Heart right ventricle (tissue), 16 donors: ENCODE results near the gene GPX2. TPM values are rescaled to one million over a fixed set of nuclear protein-coding genes. Genes with fewer than 3 reads are reported as not detected.
A peak's percentile ranks its signal among the peaks of the same experiment; 100 is the strongest.

Source experiments
- ATAC-seq, 8 donors: fragments of 200-7000 bp; cut with Tn5 transposase; one replicate each; pipeline ENCODE4 v1.9.1; 2020; ENCODE audit warnings: mild to moderate bottlenecking in 8 of 8, moderate library complexity in 8 of 8, moderate number of reproducible peaks in 1 of 8
- DNase-seq, 2 donors: peaks; one replicate each; pipeline ENCODE4 v3.0.0-alpha.2; 2020
- H3K27ac ChIP-seq, 10 donors: fragments of 200-600 bp; sonication (generic) in 2 of 10; one replicate each; pipeline versions ENCODE4 v1.5.0 to v1.8.0; 2020 to 2022; ENCODE audit warnings: mild to moderate bottlenecking in 3 of 10
- H3K27me3 ChIP-seq, 7 donors: fragments of 200-600 bp; one replicate each; pipeline ENCODE4 v1.8.0; 2021 to 2022; ENCODE audit warnings: mild to moderate bottlenecking in 2 of 7
- H3K36me3 ChIP-seq, 9 donors: fragments of 200-600 bp; sonication (generic) in 1 of 9; one replicate each; pipeline versions ENCODE4 v1.5.0 to v1.8.0; 2020 to 2022; ENCODE audit warnings: mild to moderate bottlenecking in 2 of 9
- H3K4me1 ChIP-seq, 9 donors: fragments of 200-600 bp; sonication (generic) in 1 of 9; one replicate each; pipeline versions ENCODE4 v1.5.0 to v1.8.0; 2020 to 2022; ENCODE audit warnings: mild to moderate bottlenecking in 4 of 9
- H3K4me3 ChIP-seq, 10 donors: fragments of 200-600 bp; sonication (generic) in 2 of 10; one replicate each; pipeline versions ENCODE4 v1.5.0 to v1.8.0; 2020 to 2022; ENCODE audit warnings: mild to moderate bottlenecking in 7 of 10, moderate library complexity in 2 of 10
- H3K9me3 ChIP-seq, 11 donors: fragments of 200-600 bp in 10 of 11; sonication (generic) in 2 of 11; one replicate each; pipeline versions ENCODE4 v1.5.0 to v1.8.0; 2013 to 2022; ENCODE audit warnings: mild to moderate bottlenecking in 2 of 11, control low read depth in 1 of 11, moderate library complexity in 1 of 11
- CTCF ChIP-seq, 9 donors: fragments of 200-600 bp; sonication (generic) in 2 of 9; IDR thresholded peaks; one replicate each; pipeline versions ENCODE4 v1.5.0 to v1.8.0; 2021 to 2022; ENCODE audit warnings: antibody characterized with exemption in 9 of 9, mild to moderate bottlenecking in 5 of 9, moderate library complexity in 1 of 9
- WGBS, 2 donors: extraction: QIAGEN DNeasy Blood & Tissue Kit; methylation state at CpG; one replicate each; pipeline ENCODE4 v1.1.7; 2013; ENCODE audit warnings: inconsistent platforms in 1 of 2; 5-methylcytosine and 5-hydroxymethylcytosine counted together
- intact Hi-C, 10 donors: fragments of 100-400 bp; cut with DNase I; formaldehyde crosslinking; loops; one replicate each; pipeline versions ENCODE4 v1.11.1 to v1.14.2; 2022
- polyA plus RNA-seq, 2 donors: library from polyadenylated mRNA; stranded (reverse); fragments of 200-250 nt; gene quantifications; one replicate each; pipeline ENCODE4 v1.2.3, GENCODE V29; 2013
- total RNA-seq, 10 donors: library from RNA; stranded (reverse); fragmentation: NEBNext Ultra II Directional in 3 of 10; extraction: Animal tissue kit (Norgen Biotek cat#: 25700) in 3 of 10; gene quantifications; one replicate each; pipeline versions ENCODE4 v1.2.1 to v1.2.4, GENCODE V29; 2021 to 2023
- donor health status: Arrhythmogenic right ventricular cardiomyopathy.
- donor health status: ischemic (EF 13 %, LVEDD 7.1; RV severe dilation, severe dysfunction).
- donor health status: healthy with polysubstance abuse.
- donor health status: DM: no; HTN: yes; CAD: no.
- donor health status: DM: no; HTN: no; CAD: no.
- donor health status: ischemic (EF 25% LVEDD 6.9; RV normal size, moderate dysfunction).
- donor health status: ischemic (EF 25% LVEDD 5.7; RV mildly dilated, moderate dysfunction).
- donor health status: healthy.
- donor health status: DM: yes; HTN: yes; CAD: no.
- donor health status: Ischemic cardiomyopathy.
- donor health status: ischemic (EF 35%, LVEDD 5.7; RV mildly dilated, moderate dysfunction).
- donor health status: nonischemic (EF 11% LVEDD 7.7; RV severe dilation, severe dysfunction).
- donor health status: DM: yes; HTN: yes; CAD: no.
- donor health status: PGD.
- donor health status: ischemic (EF 29% LVEDD 5.4; RV normal size, mild dysfunction).
- donor health status: nonischemic (EF 23%, LVEDD 6.1; RV moderate dilation, normal function).

Gene GPX2
- total and polyA plus RNA-seq, 12 donors = not detected

DNA sequence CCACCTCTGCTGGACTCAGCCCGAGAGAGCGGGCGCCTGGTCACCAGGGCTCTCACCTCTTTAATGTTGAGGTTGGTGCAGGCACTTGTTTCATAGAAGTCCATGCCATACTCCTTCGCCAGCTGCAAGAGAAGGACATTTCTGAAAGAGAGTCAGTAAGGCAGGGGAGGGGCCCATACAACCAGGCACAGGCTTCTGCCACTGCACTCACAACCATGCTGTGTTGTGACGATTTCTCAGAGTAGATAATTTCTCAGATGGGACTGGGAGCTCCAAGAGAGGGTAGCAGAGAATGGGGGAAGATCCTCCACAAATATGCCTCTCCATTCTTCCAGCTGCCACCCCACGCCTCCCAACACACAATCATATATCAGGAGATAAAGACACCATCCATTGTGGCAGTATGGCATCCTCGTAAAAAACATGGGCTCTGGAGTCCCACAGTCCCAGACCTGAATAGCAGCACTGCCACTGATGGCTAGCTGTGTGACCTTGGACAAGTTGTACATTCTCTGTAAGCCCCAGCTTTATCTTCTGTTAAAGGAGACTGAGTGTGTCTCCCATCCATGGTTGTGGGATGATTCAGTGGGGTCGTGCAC, 6.2 kb upstream of the GPX2 start:
- 89 to 94% methylated on average over 8 of the region's 8 CpGs for WGBS, 2 donors
- peaks cover 0 to 56% (median 23%) of the 10 kb centered on the region in 9 donors for H3K4me1 ChIP-seq
- H3K4me3 ChIP-seq = no peak overlapping the region
- H3K27ac ChIP-seq = peak overlapping the region in 7 of 10 donors; percentile 9 to 91 (median 36)
- H3K27me3 ChIP-seq = no peaks in the 10 kb centered on the region
- no peak for TF ChIP-seq CTCF (IDR thresholded peaks at IDR 0.05)
- DNase-seq = no peak
- no peaks in the 10 kb centered on the region for H3K9me3 ChIP-seq
- peaks cover 0 to 60% (median 5%) of the 10 kb centered on the region in 9 donors for H3K36me3 ChIP-seq
- no peak for ATAC-seq
- intact Hi-C loops = no loop called here

DNA sequence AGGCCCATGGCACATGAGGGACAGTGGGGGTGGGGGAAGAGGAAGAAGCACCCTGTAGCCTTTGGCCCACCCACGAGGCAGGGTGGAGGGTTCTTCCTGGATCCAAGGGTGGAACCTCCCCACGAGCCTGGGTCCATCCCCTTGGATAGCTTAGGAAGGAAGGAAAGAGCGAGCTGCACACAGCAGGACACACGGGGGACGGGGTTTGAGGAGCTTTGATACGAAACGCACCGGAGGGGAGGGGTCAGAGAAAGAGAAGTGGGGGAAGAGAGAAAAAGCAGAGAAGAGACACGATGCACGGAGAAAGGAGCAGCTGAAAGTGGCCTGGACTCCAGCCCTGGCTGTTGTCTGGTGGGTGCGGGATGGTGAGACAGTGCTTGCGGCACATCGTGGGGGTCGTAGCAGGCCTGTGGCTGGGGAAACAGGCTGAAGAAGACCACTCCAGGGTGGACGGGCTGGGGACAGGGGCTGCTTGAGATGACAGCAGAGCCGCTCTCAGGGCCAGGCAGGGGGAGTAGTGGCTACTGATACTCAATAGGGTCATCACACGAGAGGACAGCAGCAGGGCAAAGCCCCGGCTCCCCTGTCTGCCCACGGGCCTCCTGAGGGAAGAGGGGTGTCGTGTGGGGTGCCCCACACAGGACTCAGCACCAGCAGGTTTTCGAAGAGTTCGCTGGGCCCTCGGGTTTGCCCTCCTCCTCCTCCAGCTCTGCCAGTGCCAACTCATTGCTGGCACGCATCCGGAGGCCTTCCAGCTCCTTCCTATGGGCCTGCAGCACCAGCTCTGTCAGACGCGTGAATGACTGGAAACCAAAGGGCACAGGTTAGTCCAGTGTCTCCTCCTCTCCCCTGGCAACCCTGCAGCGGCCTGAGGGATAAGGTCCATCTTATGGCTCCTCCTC, 5.4 kb upstream of the GPX2 start:
- no peaks in the 10 kb centered on the region for H3K27me3 ChIP-seq
- WGBS, 2 donors = 84 to 88% methylated on average over 28 of the region's 28 CpGs
- H3K27ac ChIP-seq = peak overlapping the region in 7 of 10 donors; percentile 9 to 91 (median 36)
- ATAC-seq (peak in 4 of 8 donors; percentile 15 to 58 (median 37)), DNase-seq (peak; percentile 33 to 49)
- peaks cover 0 to 53% (median 23%) of the 10 kb centered on the region in 9 donors for H3K4me1 ChIP-seq
- H3K36me3 ChIP-seq = peaks cover 0 to 68% (median 5%) of the 10 kb centered on the region in 9 donors
- TF ChIP-seq CTCF (IDR thresholded peaks at IDR 0.05) = no peak
- H3K4me3 ChIP-seq = no peak overlapping the region
- no peaks in the 10 kb centered on the region for H3K9me3 ChIP-seq
- intact Hi-C loops = no loop called here

DNA sequence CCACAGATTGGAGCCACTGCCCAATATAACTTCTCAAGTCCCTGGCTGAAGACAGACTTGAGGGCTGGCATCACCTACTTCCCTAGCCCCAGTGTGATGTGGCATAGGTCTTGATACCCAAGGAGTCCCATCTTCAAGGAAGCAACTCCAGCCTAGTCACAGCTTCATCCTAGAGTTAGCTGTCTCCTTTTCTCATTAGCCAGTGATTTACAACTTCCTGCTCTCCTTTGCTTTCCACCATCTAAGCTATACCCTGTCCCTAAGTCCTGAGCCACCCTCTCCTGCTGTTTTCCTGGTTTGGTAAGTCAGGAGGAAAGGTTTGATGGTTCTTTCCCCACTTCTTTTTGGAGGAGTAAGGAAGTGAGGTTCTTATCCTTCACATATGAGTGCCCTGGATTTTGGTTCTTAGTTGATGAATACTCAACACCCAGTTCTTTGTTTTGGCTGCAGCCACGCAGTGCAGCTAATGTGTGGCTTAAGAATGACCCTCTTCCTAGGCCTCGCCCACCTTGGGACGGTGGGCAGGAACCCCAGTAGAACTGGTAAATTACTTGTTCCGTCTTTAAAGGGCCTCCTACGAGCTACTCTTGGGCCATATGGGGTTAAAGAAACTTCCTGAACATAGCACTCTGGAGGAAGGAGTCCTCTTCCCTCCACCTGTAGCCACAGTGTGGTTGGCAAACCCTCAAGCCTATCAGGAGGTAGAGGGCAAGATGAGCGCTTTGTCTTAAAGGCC, 3.9 kb upstream of the GPX2 start:
- 86 to 93% methylated on average over 6 of the region's 6 CpGs for WGBS, 2 donors
- ATAC-seq = no peak
- Histone ChIP-seq H3K4me1 (peaks cover 0 to 38% (median 13%) of the 10 kb centered on the region in 9 donors), H3K27ac (no peak overlapping the region), H3K27me3 (no peaks in the 10 kb centered on the region), H3K4me3 (no peak overlapping the region), H3K36me3 (peaks cover 0 to 76% (median 5%) of the 10 kb centered on the region in 9 donors), H3K9me3 (no peaks in the 10 kb centered on the region)
- no peak for DNase-seq
- TF ChIP-seq CTCF (IDR thresholded peaks at IDR 0.05) = no peak
- intact Hi-C loops = no loop called here
